ENCODE results near the gene GRID1.

DNA sequence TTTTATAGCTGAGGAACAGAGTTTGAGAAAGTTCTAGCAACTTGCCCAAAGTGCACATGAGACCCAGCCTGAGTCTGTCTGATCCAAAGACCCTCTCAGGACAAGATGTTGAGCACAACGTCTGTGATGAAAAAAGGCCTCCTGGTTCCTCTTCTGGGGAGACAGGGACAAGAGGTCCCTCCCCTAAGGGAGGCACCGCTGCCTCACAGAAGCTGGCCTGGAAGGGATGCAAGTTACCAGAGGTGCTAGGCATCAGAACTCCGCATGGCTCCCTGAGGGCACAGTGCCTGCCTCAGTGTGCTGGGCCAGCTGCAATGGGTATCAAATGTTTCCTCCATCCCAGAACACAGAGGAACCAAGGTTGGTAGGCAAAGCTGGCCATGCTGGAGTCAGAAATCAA is 302.4 kb downstream of the GRID1 start:
- TF ChIP-seq, protein P1, sequence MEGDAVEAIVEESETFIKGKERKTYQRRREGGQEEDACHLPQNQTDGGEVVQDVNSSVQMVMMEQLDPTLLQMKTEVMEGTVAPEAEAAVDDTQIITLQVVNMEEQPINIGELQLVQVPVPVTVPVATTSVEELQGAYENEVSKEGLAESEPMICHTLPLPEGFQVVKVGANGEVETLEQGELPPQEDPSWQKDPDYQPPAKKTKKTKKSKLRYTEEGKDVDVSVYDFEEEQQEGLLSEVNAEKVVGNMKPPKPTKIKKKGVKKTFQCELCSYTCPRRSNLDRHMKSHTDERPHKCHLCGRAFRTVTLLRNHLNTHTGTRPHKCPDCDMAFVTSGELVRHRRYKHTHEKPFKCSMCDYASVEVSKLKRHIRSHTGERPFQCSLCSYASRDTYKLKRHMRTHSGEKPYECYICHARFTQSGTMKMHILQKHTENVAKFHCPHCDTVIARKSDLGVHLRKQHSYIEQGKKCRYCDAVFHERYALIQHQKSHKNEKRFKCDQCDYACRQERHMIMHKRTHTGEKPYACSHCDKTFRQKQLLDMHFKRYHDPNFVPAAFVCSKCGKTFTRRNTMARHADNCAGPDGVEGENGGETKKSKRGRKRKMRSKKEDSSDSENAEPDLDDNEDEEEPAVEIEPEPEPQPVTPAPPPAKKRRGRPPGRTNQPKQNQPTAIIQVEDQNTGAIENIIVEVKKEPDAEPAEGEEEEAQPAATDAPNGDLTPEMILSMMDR (IDR thresholded peaks at IDR 0.05): no peak
- TF ChIP-seq POLR2A (IDR thresholded peaks at IDR 0.05): no peak

Data from Peyer's patch (tissue), 4 donors.